Stimulated activated CD4-positive, alpha-beta T cell treated with anti-CD3 and anti-CD28 coated beads, TNF-alpha, amount 100 ng/mL, for 24 hours (primary cell): ENCODE results near the gene UBA1.

Source experiments
- DNase-seq, 3 experiments: peaks; one replicate each; pipeline ENCODE4 v3.0.0-alpha.2; 2020; ENCODE audit warnings: low read depth in 3 of 3

Gene UBA1

DNA sequence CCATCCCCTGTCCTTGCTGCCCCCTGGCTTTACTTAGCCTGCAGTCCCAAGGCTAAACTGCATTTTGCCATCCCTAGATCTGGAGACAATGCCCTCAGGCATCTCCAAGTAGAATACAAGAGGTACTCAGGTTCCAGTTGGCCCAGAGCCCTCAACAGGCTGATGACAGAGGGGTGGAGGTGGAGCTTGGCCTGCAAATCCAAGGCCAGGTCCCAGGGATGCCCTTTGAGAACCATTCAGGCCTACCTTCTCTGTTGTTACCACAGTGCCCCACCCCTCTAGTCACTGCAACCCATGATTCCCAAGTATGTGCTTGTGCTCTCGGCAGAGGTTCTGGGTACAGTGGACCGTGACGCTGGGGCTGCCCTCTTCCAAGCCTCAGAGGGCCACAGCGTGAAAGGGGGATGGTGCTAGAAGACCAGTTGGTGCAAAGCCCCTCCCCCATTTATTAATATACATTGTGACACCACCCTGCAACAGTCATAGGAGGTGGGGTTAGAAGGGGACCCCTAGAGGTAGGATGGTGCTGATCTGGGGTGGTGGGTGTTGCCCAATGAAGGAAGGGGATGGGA lies 6.4 kb upstream of the UBA1 start:
- no peak for DNase-seq

GRCh38 chrX:47189906-47190305 lies 3.7 kb upstream of the UBA1 start:
- no peak for DNase-seq

GRCh38 chrX:47190445-47191269 lies 3.0 kb upstream of the UBA1 start:
- peak; percentile 65 to 82 (median 67) for DNase-seq

GRCh38 chrX:47191331-47191730 lies 2.3 kb upstream of the UBA1 start:
- DNase-seq, result peak; percentile 2 to 43 (median 21)

DNA sequence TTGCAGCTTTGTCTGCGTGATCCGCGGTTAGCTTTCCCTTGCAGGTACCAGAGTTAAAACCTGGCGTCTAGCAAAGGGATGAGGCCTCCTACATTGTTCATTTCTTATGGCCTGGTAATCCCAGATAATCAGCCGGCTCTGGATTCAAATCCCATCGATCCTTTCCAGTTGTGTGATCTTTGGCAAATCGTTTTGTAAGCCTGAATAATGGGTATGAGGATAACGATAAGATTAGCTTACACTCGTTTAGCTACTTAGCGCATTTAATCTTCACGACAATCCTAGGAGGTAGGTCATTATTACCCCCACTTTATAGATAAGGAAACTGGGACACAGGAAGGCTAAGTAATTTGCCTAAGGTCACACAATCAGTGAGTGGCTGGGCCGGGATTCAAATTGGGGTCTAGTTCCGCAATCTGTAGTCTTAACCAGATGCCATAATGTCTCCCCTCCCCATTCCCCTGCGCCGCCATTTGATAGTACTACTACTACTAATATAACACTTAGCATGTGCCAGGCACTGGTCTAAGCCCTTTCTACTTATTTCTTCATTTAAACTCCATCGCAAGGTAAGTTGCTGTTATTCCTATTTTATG lies 1.7 kb upstream of the UBA1 start:
- DNase-seq, result no peak

DNA sequence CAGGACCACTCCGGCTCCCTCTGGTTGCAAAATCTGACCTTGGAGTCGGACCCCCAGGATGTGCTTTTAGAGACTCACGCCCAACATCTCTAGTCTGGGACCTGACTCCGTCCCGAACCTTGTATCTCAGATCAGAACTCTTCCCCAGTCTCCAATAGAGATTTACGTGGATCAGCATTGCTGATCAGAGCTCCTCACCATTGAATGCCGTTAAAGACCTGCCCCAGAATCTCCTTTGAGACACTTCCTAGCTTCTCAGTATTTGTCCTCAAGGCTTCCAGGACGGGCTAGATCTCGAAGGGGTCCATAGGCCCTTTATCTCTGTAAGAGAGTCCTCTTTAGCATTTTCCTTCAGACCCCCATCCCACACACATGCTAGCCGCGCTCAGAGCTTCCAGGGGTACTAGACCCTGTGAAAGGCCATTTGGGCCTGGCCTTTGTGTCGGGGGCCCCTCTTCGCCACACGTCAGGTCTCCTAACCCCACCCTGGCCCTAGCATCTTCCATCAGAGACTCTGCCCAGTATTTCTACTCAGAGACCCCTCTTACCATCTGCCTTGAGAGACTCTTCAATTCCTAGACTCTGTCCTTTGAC lies 662 bp downstream of the UBA1 start:
- DNase-seq, result no peak

GRCh38 chrX:47196098-47196497 lies 2.5 kb downstream of the UBA1 start:
- no peak for DNase-seq

- no peak for DNase-seq
These were observed 3.9 kb downstream of the UBA1 start for GRCh38 chrX:47197526-47197925.

GRCh38 chrX:47198026-47198686 lies 4.5 kb downstream of the UBA1 start:
- DNase-seq, result no peak

- no peak for DNase-seq
These were observed 5.1 kb downstream of the UBA1 start for GRCh38 chrX:47198687-47199080.

GRCh38 chrX:47199286-47199685 lies 5.7 kb downstream of the UBA1 start:
- no peak for DNase-seq

GRCh38 chrX:47200385-47201150 lies 6.9 kb downstream of the UBA1 start:
- DNase-seq, result no peak

DNA sequence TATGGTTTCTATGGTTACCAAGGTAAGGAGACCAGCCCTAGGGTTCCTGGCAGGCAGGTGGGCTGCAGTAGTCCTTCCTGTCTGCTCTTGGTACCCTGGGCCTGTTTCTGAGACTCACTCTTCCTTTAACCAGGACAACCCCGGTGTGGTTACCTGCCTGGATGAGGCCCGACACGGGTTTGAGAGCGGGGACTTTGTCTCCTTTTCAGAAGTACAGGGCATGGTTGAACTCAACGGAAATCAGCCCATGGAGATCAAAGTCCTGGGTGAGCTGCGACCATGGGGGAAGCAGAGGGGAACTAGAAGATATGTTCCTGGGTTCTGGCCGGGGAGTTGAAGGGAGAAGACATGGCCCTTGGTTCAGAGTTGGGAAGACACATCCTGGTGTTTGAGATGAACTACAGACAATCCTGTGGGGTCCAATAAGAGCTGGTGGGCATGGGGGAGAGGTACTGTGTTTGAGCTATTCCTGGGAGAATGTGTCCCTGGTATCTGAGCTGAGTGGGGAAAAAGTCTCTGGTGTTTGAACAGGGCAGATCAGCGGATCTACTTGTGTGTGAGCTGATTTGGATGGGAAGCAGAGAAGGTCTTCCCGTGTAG lies 7.8 kb downstream of the UBA1 start:
- DNase-seq, result no peak

GRCh38 chrX:47202316-47202715 lies 8.7 kb downstream of the UBA1 start:
- no peak for DNase-seq

DNA sequence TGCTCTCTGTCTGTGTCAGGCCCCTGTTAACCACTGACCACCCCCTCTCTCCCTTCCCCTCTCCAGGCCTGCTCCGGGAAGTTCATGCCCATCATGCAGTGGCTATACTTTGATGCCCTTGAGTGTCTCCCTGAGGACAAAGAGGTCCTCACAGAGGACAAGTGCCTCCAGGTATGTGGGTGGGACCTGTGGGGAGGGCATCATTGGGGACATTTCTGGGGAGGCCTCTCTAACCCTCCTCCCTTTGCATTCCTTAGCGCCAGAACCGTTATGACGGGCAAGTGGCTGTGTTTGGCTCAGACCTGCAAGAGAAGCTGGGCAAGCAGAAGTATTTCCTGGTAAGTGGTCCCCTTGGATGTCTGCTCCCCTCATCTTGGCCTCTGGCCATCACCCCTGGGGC lies 9.2 kb downstream of the UBA1 start:
- DNase-seq, result no peak

DNA sequence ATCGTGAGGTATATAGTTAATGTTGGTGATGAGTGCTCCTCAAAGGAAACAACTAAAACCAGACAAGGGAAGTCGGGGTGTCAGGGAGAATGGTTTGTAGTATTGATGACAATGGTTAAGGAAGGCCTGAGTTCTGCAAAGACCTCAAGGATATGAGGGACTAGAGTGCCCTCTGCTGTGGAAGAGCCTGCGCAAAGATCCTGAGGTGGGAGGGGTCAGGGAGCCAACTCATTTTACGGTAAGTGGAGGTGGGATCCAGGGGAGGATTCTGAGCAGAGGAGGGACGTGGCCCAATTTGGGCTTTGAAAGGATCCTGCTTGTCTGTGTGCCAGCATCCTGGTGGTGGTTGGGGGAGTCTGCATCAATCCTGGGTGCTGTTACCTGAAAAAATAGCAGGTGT lies 11.3 kb downstream of the UBA1 start:
- no peak for DNase-seq

DNA sequence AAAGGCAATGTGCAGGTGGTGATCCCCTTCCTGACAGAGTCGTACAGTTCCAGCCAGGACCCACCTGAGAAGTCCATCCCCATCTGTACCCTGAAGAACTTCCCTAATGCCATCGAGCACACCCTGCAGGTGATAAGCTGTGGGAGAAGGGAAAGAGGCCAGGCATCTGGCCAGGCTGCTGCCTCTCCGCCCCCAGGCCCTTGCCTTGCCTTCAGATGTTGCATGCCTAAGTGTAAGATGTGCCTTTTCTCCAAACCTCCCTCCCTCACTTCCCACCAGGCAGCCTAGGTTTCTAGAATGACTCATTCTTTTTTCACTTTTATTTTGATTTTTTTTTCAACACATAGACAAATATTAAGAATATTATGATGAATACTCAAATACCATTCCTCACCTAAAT lies 12.7 kb downstream of the UBA1 start:
- no peak for DNase-seq

DNA sequence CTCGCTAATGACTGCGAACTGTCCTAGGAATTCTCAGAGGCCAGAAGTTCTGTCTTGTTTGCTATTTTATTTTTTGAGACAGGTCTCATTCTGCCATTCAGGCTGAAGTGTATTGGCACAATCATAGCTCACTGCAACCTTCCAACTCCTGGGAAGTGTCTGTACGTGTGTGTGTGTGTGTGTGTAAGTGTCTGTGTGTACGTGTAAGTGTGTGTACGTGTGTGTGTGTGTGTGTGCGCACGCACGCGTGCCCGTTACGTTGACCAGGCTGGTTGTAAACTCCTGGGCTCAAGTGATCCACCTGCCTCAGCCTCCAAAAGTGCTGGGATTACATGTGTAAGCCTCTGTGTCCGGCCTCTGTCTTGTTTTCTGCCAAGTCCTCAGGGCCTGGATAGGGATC lies 14.5 kb downstream of the UBA1 start:
- DNase-seq, result no peak

DNA sequence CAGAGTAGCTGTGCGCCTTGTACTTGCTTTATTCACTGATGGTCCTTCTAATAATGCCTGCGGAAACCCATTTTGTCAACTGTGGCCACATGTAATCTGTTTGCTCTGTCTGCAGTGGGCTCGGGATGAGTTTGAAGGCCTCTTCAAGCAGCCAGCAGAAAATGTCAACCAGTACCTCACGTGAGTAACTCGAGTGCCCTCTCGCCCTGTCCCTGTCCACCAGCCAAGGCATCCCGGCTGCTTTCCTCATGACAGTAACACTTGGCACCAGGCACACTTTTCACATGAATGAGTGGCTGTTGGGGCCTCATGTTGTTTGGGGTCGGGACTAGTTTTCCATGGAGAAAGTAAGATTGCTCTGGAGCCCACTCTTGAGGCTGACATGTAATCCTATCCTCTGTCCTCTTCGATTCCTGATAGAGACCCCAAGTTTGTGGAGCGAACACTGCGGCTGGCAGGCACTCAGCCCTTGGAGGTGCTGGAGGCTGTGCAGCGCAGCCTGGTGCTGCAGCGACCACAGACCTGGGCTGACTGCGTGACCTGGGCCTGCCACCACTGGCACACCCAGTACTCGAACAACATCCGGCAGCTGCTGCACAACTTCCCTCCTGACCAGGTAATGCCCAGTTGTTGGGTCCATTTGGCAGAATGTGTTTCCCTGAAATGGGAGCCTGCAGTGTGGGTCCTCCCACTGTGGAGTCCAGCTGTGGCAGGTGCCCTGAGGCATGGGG lies 16.0 kb downstream of the UBA1 start:
- no peak for DNase-seq

GRCh38 chrX:47210661-47211425 lies 17.2 kb downstream of the UBA1 start:
- DNase-seq, result no peak
